ENCODE results near the gene PRDM4.

The PRDM4 gene

GRCh38 chr12:107760809-107761501 lies at the start of gene PRDM4:
TSS of gene PRDM4 (minus strand) at chr12:107761137. CDS start at chr12:107760515, 622 bp downstream.
- peak; percentile 39 for TF ChIP-seq CTCF (IDR thresholded peaks at IDR 0.05; ENCODE audit: low read depth, low read length)
- peak; percentile 91 for DNase-seq
- peak within 1 kb of the TSS; percentile 62 for H3K27ac ChIP-seq

GRCh38 chr12:107807471-107808150 lies 46.7 kb upstream of the PRDM4 start:
- no peak for DNase-seq
- H3K27me3 ChIP-seq (ENCODE audit: insufficient read depth, low read depth, severe bottlenecking): peaks cover 4% of the 10 kb centered on the region
- no peak overlapping the region for H3K27ac ChIP-seq
- H3K9me3 ChIP-seq (ENCODE audit: severe bottlenecking): no peaks in the 10 kb centered on the region
- no peaks in the 10 kb centered on the region for H3K36me3 ChIP-seq
- no peak for TF ChIP-seq CTCF (IDR thresholded peaks at IDR 0.05; ENCODE audit: low read depth, low read length)
- no peak overlapping the region for H3K4me3 ChIP-seq (ENCODE audit: low read depth, low read length)

More at GRCh38 chr12:107760809-107761501, at the start of gene PRDM4:
- Histone ChIP-seq H3K9me3 (ENCODE audit: severe bottlenecking) (no peaks in the 10 kb centered on the region), H3K4me3 (ENCODE audit: low read depth, low read length) (peak within 1 kb of the TSS; percentile 91), H3K27me3 (ENCODE audit: insufficient read depth, low read depth, severe bottlenecking) (peaks cover 10% of the 10 kb centered on the region), H3K36me3 (peaks cover 29% of the 10 kb centered on the region)

- no peak overlapping the region for H3K27ac ChIP-seq
- no peak overlapping the region for H3K4me3 ChIP-seq (ENCODE audit: low read depth, low read length)
- no peak for TF ChIP-seq CTCF (IDR thresholded peaks at IDR 0.05; ENCODE audit: low read depth, low read length)
- H3K9me3 ChIP-seq (ENCODE audit: severe bottlenecking): no peaks in the 10 kb centered on the region
- no peaks in the 10 kb centered on the region for H3K36me3 ChIP-seq
- DNase-seq: no peak
- peaks cover 10% of the 10 kb centered on the region for H3K27me3 ChIP-seq (ENCODE audit: insufficient read depth, low read depth, severe bottlenecking)
These were observed 44.7 kb upstream of the PRDM4 start for GRCh38 chr12:107805488-107806180.

- H3K4me3 ChIP-seq (ENCODE audit: low read depth, low read length): no peak overlapping the region
- H3K27ac ChIP-seq: no peak overlapping the region
- H3K36me3 ChIP-seq: no peaks in the 10 kb centered on the region
- H3K9me3 ChIP-seq (ENCODE audit: severe bottlenecking): no peaks in the 10 kb centered on the region
- H3K27me3 ChIP-seq (ENCODE audit: insufficient read depth, low read depth, severe bottlenecking): peaks cover 10% of the 10 kb centered on the region
- no peak for TF ChIP-seq CTCF (IDR thresholded peaks at IDR 0.05; ENCODE audit: low read depth, low read length)
- DNase-seq: no peak
These were observed 42.2 kb upstream of the PRDM4 start for GRCh38 chr12:107803092-107803491.

- no peak for DNase-seq
- Histone ChIP-seq H3K4me3 (ENCODE audit: low read depth, low read length) (no peak overlapping the region), H3K9me3 (ENCODE audit: severe bottlenecking) (no peaks in the 10 kb centered on the region), H3K27ac (no peak overlapping the region), H3K27me3 (ENCODE audit: insufficient read depth, low read depth, severe bottlenecking) (peaks cover 13% of the 10 kb centered on the region), H3K36me3 (no peaks in the 10 kb centered on the region)
- TF ChIP-seq CTCF (IDR thresholded peaks at IDR 0.05; ENCODE audit: low read depth, low read length): no peak
These were observed 40.2 kb upstream of the PRDM4 start for GRCh38 chr12:107801150-107801549.
